NCI-H1048 (cell line): ENCODE measurements around the gene WDR7.

Source experiments
- DNase-seq: peaks from one replicate; lab custom pipeline; 2025; lab: John Stamatoyannopoulos, UW

WDR7 gene

DNA sequence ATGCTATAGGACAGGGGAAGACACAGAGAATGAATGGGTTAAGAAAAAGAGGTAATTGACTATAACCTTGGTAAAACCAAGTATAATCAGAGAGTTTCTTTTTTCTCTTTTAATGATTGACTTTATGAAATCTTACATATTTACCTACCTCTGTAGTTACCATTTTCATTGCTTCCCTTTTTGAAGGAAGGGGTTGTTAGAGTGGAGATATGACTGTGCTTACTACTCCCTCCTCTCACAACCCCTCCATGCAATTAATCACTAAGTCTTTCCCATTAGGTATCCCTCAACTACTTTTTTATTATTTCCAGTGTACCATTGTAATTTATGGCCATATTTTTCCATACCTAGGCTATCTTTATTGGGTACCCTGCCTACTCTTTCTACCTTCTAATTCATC, 71.4 kb downstream of the WDR7 start:
- no peak for DNase-seq

DNA sequence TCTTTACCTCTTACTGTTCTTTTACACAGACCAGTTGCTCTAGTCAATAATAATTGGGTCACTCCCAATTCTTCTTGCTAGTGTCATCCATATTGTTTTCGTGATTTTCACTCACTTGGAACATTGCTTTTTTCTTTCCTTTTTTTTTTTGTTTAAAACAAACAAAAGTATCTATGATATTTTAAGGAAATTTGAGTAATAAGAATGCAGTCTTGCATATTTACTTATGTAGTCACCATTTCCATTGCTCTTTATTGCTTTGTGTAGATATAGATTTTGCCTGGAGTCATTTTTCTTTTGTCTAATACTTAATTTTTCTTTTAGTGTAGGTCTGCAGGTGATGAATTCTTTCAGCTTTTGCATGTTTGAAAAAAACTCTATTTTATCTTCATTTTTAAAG, 71.9 kb downstream of the WDR7 start:
- no peak for DNase-seq

DNA sequence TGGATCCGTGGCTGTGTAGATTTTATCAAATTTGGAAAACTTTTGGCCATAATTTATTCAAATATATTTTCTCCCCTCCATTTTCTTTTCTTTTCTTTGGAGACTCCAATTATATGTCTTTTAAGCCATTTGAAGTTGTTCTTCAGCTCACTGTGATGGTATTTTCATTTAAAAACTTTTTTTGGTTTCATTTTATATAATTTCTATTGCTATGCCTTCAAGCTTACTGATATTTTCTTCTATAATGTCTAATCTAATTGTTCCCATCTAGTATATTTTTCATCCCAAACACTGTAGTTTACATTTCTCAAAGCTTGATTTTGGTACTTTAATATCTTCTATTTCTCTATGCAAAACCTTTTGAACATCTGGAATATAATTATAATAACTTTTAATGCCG, 72.5 kb downstream of the WDR7 start:
- DNase-seq, result no peak

DNA sequence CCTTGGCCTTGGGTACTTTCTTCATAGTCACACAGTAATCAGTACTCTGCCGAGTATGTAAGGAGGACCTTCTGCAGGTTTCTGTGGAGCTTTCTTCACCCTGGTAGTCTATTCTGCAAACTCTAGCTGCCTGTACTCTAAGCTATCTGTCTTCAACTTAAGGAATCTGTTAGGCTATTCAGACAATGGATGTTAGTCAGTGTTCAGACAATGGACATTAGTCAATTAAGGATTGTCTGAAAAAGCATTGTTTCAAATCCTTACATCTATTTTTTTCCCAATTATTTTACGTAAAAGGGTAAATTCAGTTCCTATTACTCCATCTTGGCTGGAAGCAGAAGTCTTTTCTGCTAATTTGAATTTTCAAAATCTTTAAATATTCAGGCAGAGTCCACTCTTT, 75.7 kb downstream of the WDR7 start:
- DNase-seq, result no peak

DNA sequence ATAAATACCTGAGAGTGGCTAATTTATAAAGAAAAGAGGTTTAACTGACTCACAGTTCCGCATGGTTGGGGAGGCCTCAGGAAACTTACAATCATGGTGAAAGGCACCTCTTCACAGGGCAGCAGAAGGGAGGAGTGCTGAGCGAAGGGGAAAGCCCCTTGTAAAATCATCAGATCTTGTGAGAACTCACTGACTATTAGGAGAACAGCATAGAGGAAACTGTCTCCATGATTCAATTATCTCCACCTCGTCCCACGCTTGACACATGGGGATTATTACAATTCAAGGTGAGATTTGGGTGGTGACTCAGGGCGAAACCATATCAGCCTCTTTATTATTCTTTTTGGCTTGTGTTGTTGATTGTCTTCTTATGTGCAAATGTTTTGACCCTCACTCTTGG, 76.2 kb downstream of the WDR7 start:
- DNase-seq, result no peak

DNA sequence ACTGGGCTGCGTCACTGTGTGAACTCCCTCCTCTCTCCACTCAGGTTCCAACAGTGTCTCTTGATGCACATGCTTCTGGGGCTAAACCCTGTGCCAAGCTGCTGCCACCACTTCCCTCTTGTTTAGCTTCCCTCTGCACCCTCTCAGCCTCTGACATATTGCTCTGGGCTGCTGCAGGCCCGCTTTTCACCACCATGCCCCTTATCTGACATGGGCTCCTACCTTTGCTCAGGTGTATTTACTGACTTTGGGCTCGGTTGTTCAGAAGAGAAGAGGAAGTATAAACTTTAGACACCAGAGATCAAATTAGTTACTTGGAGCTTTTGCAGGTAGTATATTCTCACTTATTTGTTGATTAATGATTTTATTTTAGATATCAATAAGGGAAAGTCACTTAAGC, 77.6 kb downstream of the WDR7 start:
- no peak for DNase-seq

DNA sequence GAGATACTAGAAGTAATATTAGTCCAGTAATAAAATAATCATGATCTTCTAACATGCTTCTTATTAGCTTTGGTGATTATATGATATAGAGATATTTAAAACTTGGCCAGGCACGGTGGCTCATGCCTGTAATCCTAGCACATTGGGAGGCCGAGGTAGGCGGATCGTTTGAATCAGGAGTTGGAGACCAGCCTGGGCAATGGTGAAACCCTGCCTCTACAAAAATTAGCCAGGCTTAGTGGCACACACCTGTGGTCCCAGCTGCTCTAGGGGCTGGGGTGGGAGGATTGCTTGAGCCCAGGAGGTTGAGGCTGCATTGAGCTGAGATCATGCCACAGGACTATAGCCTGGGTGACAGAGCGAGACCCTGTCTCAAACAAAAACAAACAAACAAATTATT, 87.0 kb downstream of the WDR7 start:
- DNase-seq, result no peak

DNA sequence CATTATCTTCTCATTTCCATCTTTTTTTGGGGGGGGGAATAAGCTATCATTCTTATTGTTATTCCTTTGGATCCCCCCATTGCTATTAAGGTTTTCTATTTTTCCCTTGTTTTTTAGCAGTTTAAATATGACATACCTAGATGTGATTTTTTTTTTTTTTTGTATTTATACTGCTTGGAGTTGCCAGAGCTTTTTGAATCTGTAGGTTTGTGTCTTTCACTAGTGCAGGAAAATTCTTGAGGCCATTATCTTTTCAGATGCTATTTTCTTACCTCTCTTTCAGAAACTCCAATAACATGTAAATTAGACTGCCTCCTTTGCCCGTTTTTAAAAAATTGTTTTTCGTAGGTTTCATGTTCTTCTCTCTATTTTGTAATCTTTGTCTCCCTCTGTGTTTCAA, 88.6 kb downstream of the WDR7 start:
- DNase-seq, result no peak

DNA sequence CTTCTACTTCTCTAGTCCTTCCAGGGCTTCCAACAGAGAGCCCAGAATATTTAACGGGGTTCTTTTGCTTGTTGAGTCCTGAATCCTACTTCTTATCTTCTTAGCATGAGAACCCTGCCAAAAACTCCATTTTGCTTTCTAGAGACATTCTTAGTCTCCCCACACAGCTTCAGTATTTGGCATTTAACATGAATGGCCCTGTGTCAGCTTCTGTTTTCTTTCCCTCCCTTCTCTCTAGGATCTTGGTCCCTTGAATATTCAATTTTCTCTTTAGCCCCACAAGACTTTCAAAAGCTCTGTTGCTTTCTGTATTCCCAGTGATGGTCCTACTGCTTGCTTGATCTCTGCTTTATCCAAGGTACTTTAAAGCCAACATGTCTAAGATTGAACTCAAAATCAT, 89.5 kb downstream of the WDR7 start:
- no peak for DNase-seq

DNA sequence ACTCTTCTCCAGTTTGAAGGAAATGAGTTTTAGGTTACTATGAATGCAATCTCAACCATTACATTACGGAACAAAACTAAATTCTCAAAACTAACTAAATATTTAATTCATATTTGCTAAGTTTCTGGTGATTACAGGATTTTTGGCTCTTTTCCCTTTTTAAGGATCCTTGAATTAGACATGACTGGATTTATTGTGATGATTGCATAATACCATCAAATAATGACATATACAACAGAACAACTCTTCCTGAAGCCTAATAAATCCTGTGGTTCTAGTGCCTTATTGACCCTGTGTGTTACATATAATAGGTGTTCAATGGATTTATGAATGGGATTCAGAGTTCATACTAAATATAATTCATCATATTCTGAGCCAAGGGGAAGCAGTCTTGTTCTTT, 90.5 kb downstream of the WDR7 start:
- no peak for DNase-seq

DNA sequence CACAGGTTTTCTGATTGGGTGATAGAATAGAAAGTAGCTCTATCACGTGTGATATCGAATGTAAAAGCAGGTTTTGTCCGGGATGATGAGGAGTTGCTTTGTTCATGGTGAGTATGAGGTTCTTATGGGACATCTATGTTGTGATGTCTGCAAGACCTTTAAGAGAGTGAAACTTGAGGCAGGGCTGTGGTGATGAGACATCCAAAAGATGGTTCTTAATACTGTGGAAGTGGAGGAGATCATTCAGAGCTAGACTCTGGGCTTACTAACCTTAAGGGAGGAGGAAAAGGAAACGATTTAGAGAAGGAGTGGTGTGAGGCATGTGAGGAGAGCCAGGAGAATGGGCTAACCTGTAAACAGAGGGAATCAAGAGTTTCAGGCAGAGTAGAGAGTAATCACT, 92.0 kb downstream of the WDR7 start:
- no peak for DNase-seq

DNA sequence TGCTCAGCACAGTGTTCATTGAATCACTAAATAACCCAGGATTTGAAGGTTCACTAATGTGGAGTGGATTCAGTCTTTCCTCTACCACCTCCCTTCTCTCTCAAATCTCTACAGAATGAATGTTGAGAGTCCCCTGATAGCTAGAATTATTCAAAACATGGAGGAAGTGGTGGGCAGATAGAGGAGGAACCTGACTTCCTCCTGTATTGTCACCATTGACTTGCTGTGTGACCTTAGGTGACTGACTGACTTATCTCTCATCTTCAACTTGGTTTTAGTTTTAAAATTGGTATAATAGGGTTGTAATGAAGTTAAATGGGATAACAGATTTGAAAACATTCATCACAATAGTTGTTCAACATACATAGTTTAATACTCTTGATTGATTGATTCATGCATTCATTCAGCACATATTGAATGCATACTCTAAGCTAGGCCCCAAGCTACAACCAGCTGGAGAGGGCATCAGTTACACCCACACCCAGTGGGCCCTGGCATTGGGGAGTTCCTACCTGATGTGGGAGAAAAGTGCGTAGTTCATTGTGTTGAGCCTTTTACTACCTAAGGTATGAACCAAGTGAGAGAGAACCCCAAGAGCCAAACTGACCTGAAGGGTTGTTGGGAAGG, 96.0 kb downstream of the WDR7 start:
- no peak for DNase-seq

DNA sequence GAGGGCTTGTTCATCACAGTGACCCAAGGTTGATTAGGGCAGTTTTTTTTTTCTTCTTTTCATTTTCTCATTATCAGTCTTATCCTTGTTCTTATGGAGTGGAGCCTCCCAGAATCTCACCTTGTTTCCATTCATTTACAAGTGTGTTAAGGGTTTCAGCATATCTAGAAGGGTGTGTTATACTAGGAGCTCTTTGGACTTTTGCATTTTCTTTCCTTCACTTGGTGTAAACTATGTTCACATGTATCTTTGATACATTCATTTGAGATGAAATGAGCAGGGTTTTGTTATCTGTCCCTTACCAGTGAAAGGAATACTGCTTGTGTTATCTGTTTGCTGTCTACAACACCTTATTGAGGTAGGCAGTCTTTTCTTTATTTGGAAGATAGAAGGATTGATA, 96.7 kb downstream of the WDR7 start:
- DNase-seq, result no peak

DNA sequence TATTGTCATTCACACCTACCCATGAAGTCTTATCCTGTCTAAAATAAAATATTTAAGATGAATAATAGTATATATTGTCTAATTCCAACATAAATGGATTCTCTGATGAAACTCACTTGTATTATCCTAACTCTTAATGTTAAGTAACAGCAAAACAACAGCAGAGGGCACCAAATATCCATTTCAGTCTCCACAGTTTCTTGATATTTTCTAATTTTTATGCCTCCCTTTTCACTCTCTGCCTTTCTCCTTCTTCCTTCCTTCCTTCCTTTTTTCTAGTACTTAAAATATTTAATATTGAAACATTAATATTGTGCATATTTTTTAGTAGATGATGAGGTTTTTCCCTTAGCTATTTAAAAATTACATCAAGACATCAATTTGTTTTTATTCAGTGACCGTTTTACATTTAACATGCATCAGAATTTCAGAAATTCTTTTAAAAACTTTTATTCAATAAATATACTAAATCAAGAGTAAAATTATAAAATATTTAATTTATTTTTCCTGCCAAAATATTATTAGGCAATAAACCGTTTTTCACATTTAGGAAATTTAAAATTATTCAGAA, 97.6 kb downstream of the WDR7 start:
- DNase-seq, result no peak

DNA sequence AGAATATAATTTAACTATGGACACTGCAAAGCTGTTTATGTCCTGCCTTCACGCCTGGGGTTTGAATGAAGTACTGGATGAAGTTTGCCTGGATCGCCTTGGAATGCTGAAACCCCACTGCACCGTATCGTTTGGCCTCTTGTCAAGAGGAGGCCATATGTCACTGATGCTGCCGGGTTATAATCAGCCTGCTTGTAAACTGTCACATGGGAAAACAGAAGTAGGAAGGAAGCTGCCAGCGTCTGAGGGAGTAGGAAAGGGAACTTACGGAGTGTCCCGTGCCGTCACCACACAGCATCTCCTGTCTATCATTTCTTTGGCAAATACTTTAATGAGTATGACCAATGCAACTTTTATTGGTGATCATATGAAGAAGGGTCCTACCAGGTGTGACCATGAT, 105.8 kb downstream of the WDR7 start:
- no peak for DNase-seq

DNA sequence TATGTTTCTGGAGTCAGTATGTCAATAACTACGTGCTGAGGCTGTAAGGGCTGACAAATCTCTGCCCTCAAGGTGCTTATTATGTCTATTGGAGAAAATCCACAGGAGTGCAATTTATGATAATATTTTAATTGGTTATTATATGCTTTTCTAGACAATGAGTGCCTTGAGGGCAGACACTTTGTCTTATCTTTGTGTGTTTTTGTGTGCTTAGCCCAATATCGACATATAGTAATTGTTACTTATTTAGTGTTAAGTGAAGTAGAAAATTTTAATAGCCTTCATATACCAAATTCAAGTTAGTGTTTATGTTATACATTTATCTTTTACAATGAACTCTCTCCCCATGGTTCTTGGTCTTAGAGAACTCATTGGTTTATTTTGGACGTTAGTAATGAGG, 118.9 kb downstream of the WDR7 start:
- no peak for DNase-seq

DNA sequence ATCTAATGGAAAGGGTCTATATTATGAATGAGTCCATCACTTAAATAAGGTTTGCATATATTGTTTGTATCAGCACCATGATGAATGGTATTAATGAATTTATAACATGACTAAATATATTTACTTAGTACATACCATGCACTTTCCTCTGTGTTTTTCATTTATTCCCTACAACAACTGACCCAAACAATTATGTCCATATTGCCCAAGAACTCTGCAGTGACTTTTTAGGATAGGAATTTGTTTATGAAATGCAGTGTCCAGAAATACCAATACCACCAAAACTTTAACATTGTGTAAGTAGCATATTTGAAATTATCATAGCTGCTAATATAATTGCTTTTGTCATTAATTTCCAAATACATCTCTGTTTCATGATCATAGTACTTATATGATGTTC, 119.7 kb downstream of the WDR7 start:
- DNase-seq, result no peak

DNA sequence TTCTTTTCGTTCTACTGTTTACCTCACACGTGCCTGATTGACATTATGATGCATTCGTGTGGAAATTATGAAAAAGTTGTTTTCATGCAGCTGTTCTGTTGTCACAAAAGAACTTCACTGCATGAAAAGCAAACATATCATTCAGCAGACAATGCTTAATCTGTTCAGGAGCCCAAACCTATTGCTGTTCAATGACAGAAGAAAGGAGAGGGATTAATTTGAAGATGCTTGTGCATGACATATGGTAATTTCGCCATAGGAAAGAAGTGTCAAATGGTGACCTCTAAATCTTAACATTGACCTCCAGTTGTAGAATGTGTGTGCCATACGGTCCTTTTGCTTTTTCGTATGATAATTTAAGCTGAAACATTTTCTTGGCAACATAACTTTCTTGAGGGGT, 124.5 kb downstream of the WDR7 start:
- DNase-seq, result no peak

DNA sequence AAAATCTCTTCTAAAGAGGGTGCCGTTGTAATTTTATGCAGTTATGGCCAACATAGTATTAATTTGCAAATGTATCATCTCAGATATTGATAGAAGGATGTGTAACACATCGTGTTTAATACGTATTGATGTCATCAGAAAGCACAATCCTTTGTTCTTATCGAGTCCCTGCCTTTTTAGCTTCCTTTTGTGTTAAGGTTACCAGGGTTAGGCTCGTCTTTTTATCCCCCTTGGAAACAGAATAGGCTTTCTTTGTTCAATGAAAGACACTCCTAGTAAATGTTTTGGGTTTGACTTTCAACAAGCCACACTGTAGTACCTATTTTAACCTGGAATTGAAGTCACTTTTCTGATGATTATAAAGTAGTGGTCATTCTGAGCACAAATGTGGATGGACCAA, 136.2 kb downstream of the WDR7 start:
- no peak for DNase-seq

DNA sequence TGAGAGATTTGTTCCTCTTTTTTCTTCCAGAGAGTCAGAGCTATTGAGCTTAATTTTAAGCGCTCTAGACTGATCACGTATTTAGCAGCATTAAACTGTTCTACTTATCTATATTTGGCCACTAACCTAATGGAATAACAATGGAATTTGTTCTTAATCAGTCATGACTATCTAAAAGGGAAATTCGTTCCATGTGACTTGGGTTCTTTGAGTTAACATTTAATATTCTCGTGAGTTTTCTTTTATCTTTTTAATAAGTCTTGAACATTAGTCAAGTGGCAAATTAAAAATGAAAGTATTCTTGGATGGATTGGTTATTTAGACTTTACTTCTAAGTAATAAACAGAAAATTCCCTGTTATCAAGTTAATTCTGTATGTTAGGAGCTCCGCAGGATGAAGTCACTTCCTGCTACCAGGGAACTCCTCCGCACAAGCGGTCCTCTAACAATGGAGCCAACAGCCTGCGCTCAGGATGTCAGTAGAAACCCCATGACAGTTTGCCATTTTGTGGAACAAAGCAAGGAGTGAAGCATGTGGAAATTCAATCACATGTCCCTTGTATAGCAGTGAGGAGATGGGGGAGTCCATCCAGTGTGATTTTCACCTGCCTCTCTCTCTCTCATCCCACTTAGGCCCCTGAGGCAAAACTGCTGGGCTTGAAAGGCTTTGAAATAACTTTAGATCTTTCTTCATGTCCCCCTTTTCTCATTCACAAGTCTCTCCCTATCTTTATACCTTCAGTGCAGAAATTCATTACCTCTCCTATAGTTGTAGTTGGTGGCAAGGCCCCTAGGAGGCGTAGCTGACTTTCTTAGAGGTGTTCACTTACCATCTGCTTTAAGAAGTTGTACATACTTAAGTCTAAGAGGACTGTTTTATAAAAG, 138.1 kb downstream of the WDR7 start:
- DNase-seq, result no peak

DNA sequence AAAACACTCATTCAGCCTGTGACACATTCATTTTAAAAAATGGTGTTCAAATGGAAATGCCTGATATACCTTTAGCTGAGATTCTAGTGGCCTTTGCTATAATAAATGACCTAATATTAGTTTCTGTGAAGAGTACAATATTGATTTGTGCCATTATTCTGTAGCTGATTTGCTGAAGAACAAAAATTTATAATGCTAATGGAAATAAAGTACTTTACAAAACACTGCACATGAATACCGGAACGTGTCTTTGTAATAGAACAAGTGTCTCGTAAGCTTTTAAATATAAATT, 138.7 kb downstream of the WDR7 start:
- no peak for DNase-seq

DNA sequence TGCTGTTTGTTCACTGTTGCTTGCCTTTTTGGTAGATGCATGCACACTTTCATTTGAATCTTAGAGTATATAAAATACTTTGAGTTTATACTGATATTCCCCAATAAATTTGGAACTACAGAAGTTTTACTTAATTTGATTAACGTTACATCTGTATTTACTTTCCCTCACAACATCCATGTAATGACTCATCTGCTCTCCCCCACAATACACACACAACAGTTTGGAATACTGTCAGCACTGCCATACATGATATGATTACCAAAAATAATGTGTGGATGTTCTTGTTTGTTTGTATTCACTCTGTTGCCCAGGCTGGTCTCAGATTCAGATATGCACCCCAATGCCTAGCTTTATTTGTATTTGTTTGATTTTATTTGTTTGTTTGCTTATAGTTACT, 144.2 kb downstream of the WDR7 start:
- no peak for DNase-seq

DNA sequence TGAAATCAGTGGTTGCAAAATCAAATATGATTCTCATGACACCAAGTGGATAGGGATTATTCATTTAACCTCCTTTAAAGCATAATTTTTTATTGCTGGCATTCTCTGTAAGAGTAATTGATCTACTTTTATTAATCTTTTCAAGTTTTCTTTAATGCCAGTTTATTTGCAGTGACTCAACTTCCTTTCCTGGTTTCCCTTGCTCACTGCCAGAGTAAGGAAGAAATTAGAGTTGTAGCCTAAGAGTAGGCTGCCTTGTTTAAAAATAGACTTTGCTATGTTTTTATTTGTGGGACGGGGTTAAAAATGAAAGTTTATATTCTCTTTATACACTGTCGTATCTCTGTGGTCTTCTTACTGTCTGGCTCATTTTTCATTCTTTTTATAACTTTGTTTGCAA, 148.6 kb downstream of the WDR7 start:
- DNase-seq, result no peak

DNA sequence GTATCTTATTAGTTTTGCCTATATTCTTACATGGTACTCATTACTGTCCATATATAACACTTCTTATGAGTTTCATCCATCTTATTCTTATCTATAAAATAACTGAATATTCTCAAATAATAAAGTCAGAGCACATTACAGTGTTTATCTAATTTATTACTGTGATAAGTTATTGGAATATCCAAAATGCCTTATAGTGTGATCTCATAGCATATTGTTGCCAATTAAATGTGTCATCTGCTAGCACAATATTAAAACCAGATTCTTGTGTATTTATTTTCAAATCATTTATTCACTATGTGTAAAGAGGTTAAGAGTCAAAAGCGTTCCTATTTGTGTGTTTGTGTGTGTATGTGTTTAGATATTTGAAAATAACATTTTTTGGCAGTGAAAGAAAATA, 151.9 kb downstream of the WDR7 start:
- DNase-seq, result no peak
